Measurements from ENCODE around the gene ARHGAP15.

ARHGAP15 gene

GRCh38 chr2:143694335-143694734, 565.1 kb downstream of the ARHGAP15 start:
- no peaks in the 10 kb centered on the region for H3K9me3 Mint-ChIP-seq (ENCODE audit: low read depth)
- H3K4me1 Mint-ChIP-seq (ENCODE audit: low read depth) = peaks cover 21% of the 10 kb centered on the region
- no peak overlapping the region for H3K4me3 Mint-ChIP-seq
- H3K27ac Mint-ChIP-seq = no peak overlapping the region
- H3K36me3 Mint-ChIP-seq = peaks cover 38% of the 10 kb centered on the region
- H3K27me3 Mint-ChIP-seq = no peaks in the 10 kb centered on the region

GRCh38 chr2:143696651-143697050, 567.4 kb downstream of the ARHGAP15 start:
- Mint-ChIP-seq H3K36me3 (peaks cover 29% of the 10 kb centered on the region), H3K27me3 (no peaks in the 10 kb centered on the region), H3K27ac (no peak overlapping the region), H3K4me1 (ENCODE audit: low read depth) (peaks cover 18% of the 10 kb centered on the region), H3K9me3 (ENCODE audit: low read depth) (no peaks in the 10 kb centered on the region), H3K4me3 (no peak overlapping the region)

- no peak overlapping the region for H3K4me3 Mint-ChIP-seq
- peak overlapping the region; percentile 75 for H3K27ac Mint-ChIP-seq
- H3K9me3 Mint-ChIP-seq (ENCODE audit: low read depth) = no peaks in the 10 kb centered on the region
- no peaks in the 10 kb centered on the region for H3K27me3 Mint-ChIP-seq
- peaks cover 18% of the 10 kb centered on the region for H3K4me1 Mint-ChIP-seq (ENCODE audit: low read depth)
- peaks cover 27% of the 10 kb centered on the region for H3K36me3 Mint-ChIP-seq
These were observed 568.5 kb downstream of the ARHGAP15 start for GRCh38 chr2:143697744-143698143.

GRCh38 chr2:143698352-143698751, 569.1 kb downstream of the ARHGAP15 start:
- Mint-ChIP-seq H3K4me3 (no peak overlapping the region), H3K36me3 (peaks cover 30% of the 10 kb centered on the region), H3K27me3 (no peaks in the 10 kb centered on the region), H3K9me3 (ENCODE audit: low read depth) (no peaks in the 10 kb centered on the region), H3K27ac (peak overlapping the region; percentile 75), H3K4me1 (ENCODE audit: low read depth) (peaks cover 15% of the 10 kb centered on the region)

GRCh38 chr2:143698888-143699570, 569.8 kb downstream of the ARHGAP15 start:
- H3K27me3 Mint-ChIP-seq = no peaks in the 10 kb centered on the region
- H3K4me1 Mint-ChIP-seq (ENCODE audit: low read depth) = peaks cover 16% of the 10 kb centered on the region
- H3K9me3 Mint-ChIP-seq (ENCODE audit: low read depth) = no peaks in the 10 kb centered on the region
- peak overlapping the region; percentile 75 for H3K27ac Mint-ChIP-seq
- H3K36me3 Mint-ChIP-seq = peaks cover 36% of the 10 kb centered on the region
- H3K4me3 Mint-ChIP-seq = no peak overlapping the region

GRCh38 chr2:143700865-143701264, 571.6 kb downstream of the ARHGAP15 start:
- Mint-ChIP-seq H3K4me1 (ENCODE audit: low read depth) (peaks cover 25% of the 10 kb centered on the region), H3K4me3 (no peak overlapping the region), H3K27ac (no peak overlapping the region), H3K36me3 (peaks cover 49% of the 10 kb centered on the region), H3K27me3 (no peaks in the 10 kb centered on the region), H3K9me3 (ENCODE audit: low read depth) (peaks cover 3% of the 10 kb centered on the region)

- H3K9me3 Mint-ChIP-seq (ENCODE audit: low read depth) = peaks cover 3% of the 10 kb centered on the region
- no peak overlapping the region for H3K4me3 Mint-ChIP-seq
- peaks cover 25% of the 10 kb centered on the region for H3K4me1 Mint-ChIP-seq (ENCODE audit: low read depth)
- H3K36me3 Mint-ChIP-seq = peaks cover 53% of the 10 kb centered on the region
- H3K27ac Mint-ChIP-seq = no peak overlapping the region
- H3K27me3 Mint-ChIP-seq = no peaks in the 10 kb centered on the region
These were observed 572.6 kb downstream of the ARHGAP15 start for GRCh38 chr2:143701785-143702184.

- Mint-ChIP-seq H3K27ac (peak overlapping the region; percentile 50), H3K4me3 (no peak overlapping the region), H3K36me3 (peaks cover 56% of the 10 kb centered on the region), H3K27me3 (no peaks in the 10 kb centered on the region), H3K9me3 (ENCODE audit: low read depth) (peaks cover 11% of the 10 kb centered on the region), H3K4me1 (ENCODE audit: low read depth) (peaks cover 27% of the 10 kb centered on the region)
These were observed 573.7 kb downstream of the ARHGAP15 start for GRCh38 chr2:143702931-143703330.

- Mint-ChIP-seq H3K4me3 (no peak overlapping the region), H3K4me1 (ENCODE audit: low read depth) (peaks cover 18% of the 10 kb centered on the region), H3K36me3 (peaks cover 56% of the 10 kb centered on the region), H3K27me3 (no peaks in the 10 kb centered on the region), H3K9me3 (ENCODE audit: low read depth) (peaks cover 16% of the 10 kb centered on the region), H3K27ac (peak overlapping the region; percentile 84)
These were observed 575.4 kb downstream of the ARHGAP15 start for GRCh38 chr2:143704451-143705106.

GRCh38 chr2:143705108-143705707, 576.0 kb downstream of the ARHGAP15 start:
- Mint-ChIP-seq H3K27me3 (no peaks in the 10 kb centered on the region), H3K27ac (peak overlapping the region; percentile 61), H3K4me1 (ENCODE audit: low read depth) (peaks cover 18% of the 10 kb centered on the region), H3K36me3 (peaks cover 62% of the 10 kb centered on the region), H3K4me3 (no peak overlapping the region), H3K9me3 (ENCODE audit: low read depth) (peaks cover 21% of the 10 kb centered on the region)

GRCh38 chr2:143706354-143706753, 577.1 kb downstream of the ARHGAP15 start:
- Mint-ChIP-seq H3K36me3 (peaks cover 71% of the 10 kb centered on the region), H3K9me3 (ENCODE audit: low read depth) (peaks cover 28% of the 10 kb centered on the region), H3K4me3 (no peak overlapping the region), H3K27ac (no peak overlapping the region), H3K27me3 (no peaks in the 10 kb centered on the region), H3K4me1 (ENCODE audit: low read depth) (peaks cover 21% of the 10 kb centered on the region)

GRCh38 chr2:143708682-143709081, 579.5 kb downstream of the ARHGAP15 start:
- peaks cover 80% of the 10 kb centered on the region for H3K36me3 Mint-ChIP-seq
- no peaks in the 10 kb centered on the region for H3K27me3 Mint-ChIP-seq
- H3K9me3 Mint-ChIP-seq (ENCODE audit: low read depth) = peaks cover 28% of the 10 kb centered on the region
- H3K27ac Mint-ChIP-seq = peak overlapping the region; percentile 12
- peaks cover 31% of the 10 kb centered on the region for H3K4me1 Mint-ChIP-seq (ENCODE audit: low read depth)
- H3K4me3 Mint-ChIP-seq = no peak overlapping the region

- Mint-ChIP-seq H3K27ac (no peak overlapping the region), H3K36me3 (peaks cover 72% of the 10 kb centered on the region)
These were observed 581.0 kb downstream of the ARHGAP15 start for GRCh38 chr2:143710196-143710595.

GRCh38 chr2:143710879-143711278, 581.7 kb downstream of the ARHGAP15 start:
- Mint-ChIP-seq H3K9me3 (ENCODE audit: low read depth) (peaks cover 24% of the 10 kb centered on the region), H3K27me3 (no peaks in the 10 kb centered on the region), H3K4me1 (ENCODE audit: low read depth) (peaks cover 26% of the 10 kb centered on the region), H3K36me3 (peaks cover 66% of the 10 kb centered on the region), H3K27ac (no peak overlapping the region), H3K4me3 (no peak overlapping the region)

More at GRCh38 chr2:143710196-143710595, 581.0 kb downstream of the ARHGAP15 start:
- Mint-ChIP-seq H3K4me1 (ENCODE audit: low read depth) (peaks cover 25% of the 10 kb centered on the region), H3K9me3 (ENCODE audit: low read depth) (peaks cover 27% of the 10 kb centered on the region), H3K27me3 (no peaks in the 10 kb centered on the region), H3K4me3 (no peak overlapping the region)

- Mint-ChIP-seq H3K27me3 (no peaks in the 10 kb centered on the region), H3K9me3 (ENCODE audit: low read depth) (no peaks in the 10 kb centered on the region), H3K4me1 (ENCODE audit: low read depth) (peaks cover 26% of the 10 kb centered on the region), H3K4me3 (no peak overlapping the region), H3K27ac (no peak overlapping the region), H3K36me3 (peaks cover 43% of the 10 kb centered on the region)
These were observed 587.3 kb downstream of the ARHGAP15 start for GRCh38 chr2:143716522-143716921.
